ENCODE results near the gene SARM1. TPM values are rescaled to one million over a fixed set of nuclear protein-coding genes. Genes with fewer than 3 reads are reported as not detected.

SARM1 gene
- polyA plus RNA-seq, 1 donor (not counting 4 experiments of a cell fraction or from before 2014, with no cell fraction given): 0.90 TPM

GRCh38 chr17:28343491-28343932, 28.0 kb upstream of the SARM1 start:
- Histone ChIP-seq H4K20me1 (ENCODE audit: control insufficient read depth, extremely low read depth, insufficient read depth, low read length) (peaks cover 9% of the 10 kb centered on the region), H3K9ac (ENCODE audit: control insufficient read depth, extremely low read depth, insufficient read depth, low read length) (no peak overlapping the region), H3K27ac (ENCODE audit: control insufficient read depth, insufficient read depth, low read length) (no peak overlapping the region), H2AFZ (ENCODE audit: control insufficient read depth, low read length) (no peak overlapping the region), H3K9me3 (ENCODE audit: control insufficient read depth, low read depth, low read length) (no peaks in the 10 kb centered on the region), H3K9me1 (ENCODE audit: control insufficient read depth, extremely low read depth, insufficient read depth, low read length) (peaks cover 4% of the 10 kb centered on the region), H3K36me3 (ENCODE audit: control insufficient read depth in 2 of 2, extremely low read depth in 1 of 2, insufficient read depth in 2 of 2, low read length in 2 of 2) (peaks cover 65 to 66% of the 10 kb centered on the region in 2 experiments), H3K4me1 (ENCODE audit: control insufficient read depth, extremely low read depth, insufficient read depth, low read length) (peaks cover 36% of the 10 kb centered on the region), H3K4me2 (ENCODE audit: control insufficient read depth, extremely low read depth, insufficient read depth, low read depth, low read length) (no peak overlapping the region), H3K27me3 (ENCODE audit: control insufficient read depth, extremely low read depth, insufficient read depth, low read length) (no peaks in the 10 kb centered on the region), H3K4me3 (ENCODE audit: control insufficient read depth in 2 of 3, extremely low read depth in 1 of 3, insufficient read depth in 2 of 3, low read depth in 1 of 3, low read length in 3 of 3) (no peak overlapping the region), H3K79me2 (ENCODE audit: control insufficient read depth, insufficient read depth, low read length) (peaks cover 25% of the 10 kb centered on the region)
- dilution Hi-C loops (cut with MboI; ENCODE audit: extremely low pct_ligation_motif_present, low sequenced_read_pairs): no loop called here
- FAIRE-seq: no peak
- DNase-seq (ENCODE audit: low read depth, low spot score): no peak
- TF ChIP-seq CTCF (optimal IDR thresholded peaks at IDR 0.05 in 1 of 3, IDR thresholded peaks at IDR 0.05 in 1 of 3, conservative IDR thresholded peaks at IDR 0.05 in 1 of 3; ENCODE audit: extremely low read depth in 1 of 3, insufficient read depth in 2 of 3, low read length in 3 of 3) (no peak), EZH2 (IDR thresholded peaks at IDR 0.05; ENCODE audit: low read length) (no peak)

GRCh38 chr17:28344011-28344410, 27.5 kb upstream of the SARM1 start:
- FAIRE-seq (no peak), DNase-seq (ENCODE audit: low read depth, low spot score) (no peak)
- H3K27me3 ChIP-seq (ENCODE audit: control insufficient read depth, extremely low read depth, insufficient read depth, low read length): no peaks in the 10 kb centered on the region
- H3K4me1 ChIP-seq (ENCODE audit: control insufficient read depth, extremely low read depth, insufficient read depth, low read length): peaks cover 33% of the 10 kb centered on the region
- dilution Hi-C loops (cut with MboI; ENCODE audit: extremely low pct_ligation_motif_present, low sequenced_read_pairs): no loop called here
- peaks cover 6% of the 10 kb centered on the region for H4K20me1 ChIP-seq (ENCODE audit: control insufficient read depth, extremely low read depth, insufficient read depth, low read length)
- H3K4me2 ChIP-seq (ENCODE audit: control insufficient read depth, extremely low read depth, insufficient read depth, low read depth, low read length): no peak overlapping the region
- no peak overlapping the region for H3K4me3 ChIP-seq (ENCODE audit: control insufficient read depth in 2 of 3, extremely low read depth in 1 of 3, insufficient read depth in 2 of 3, low read depth in 1 of 3, low read length in 3 of 3)
- peaks cover 66 to 70% of the 10 kb centered on the region in 2 experiments for H3K36me3 ChIP-seq (ENCODE audit: control insufficient read depth in 2 of 2, extremely low read depth in 1 of 2, insufficient read depth in 2 of 2, low read length in 2 of 2)
- H3K9me1 ChIP-seq (ENCODE audit: control insufficient read depth, extremely low read depth, insufficient read depth, low read length): peaks cover 3% of the 10 kb centered on the region
- TF ChIP-seq CTCF (optimal IDR thresholded peaks at IDR 0.05 in 1 of 3, IDR thresholded peaks at IDR 0.05 in 1 of 3, conservative IDR thresholded peaks at IDR 0.05 in 1 of 3; ENCODE audit: extremely low read depth in 1 of 3, insufficient read depth in 2 of 3, low read length in 3 of 3): no peak
- no peak for TF ChIP-seq EZH2 (IDR thresholded peaks at IDR 0.05; ENCODE audit: low read length)
- H3K27ac ChIP-seq (ENCODE audit: control insufficient read depth, insufficient read depth, low read length): no peak overlapping the region
- H3K9ac ChIP-seq (ENCODE audit: control insufficient read depth, extremely low read depth, insufficient read depth, low read length): no peak overlapping the region
- peaks cover 21% of the 10 kb centered on the region for H3K79me2 ChIP-seq (ENCODE audit: control insufficient read depth, insufficient read depth, low read length)
- H2AFZ ChIP-seq (ENCODE audit: control insufficient read depth, low read length): no peak overlapping the region
- no peaks in the 10 kb centered on the region for H3K9me3 ChIP-seq (ENCODE audit: control insufficient read depth, low read depth, low read length)

All from keratinocyte (primary cell).